A549 (cell line): ENCODE data around the gene IFIT1B.

Source experiments
- CTCF ChIP-seq: fragments of >200 bp; sonication (Bioruptor Twin); formaldehyde crosslinking; IDR thresholded peaks from 3 replicates; pipeline ENCODE4 v1.5.1; 2016
- EHF ChIP-seq: fragments of 250-450 bp; sonication (Bioruptor Pico); IDR thresholded peaks from 2 replicates; pipeline ENCODE4 v1.5.0; 2020; ENCODE audit warnings: mild to moderate bottlenecking
- FOSL2 ChIP-seq, 2 experiments: fragments of 450-650 bp in 1 of 2; fragments of >200 bp in 1 of 2; sonication (Bioruptor Twin) in 1 of 2; formaldehyde crosslinking; IDR thresholded peaks; 2 replicates each; pipeline versions ENCODE4 v1.5.0 to v1.6.1; 2016 to 2020; ENCODE audit warnings: mild to moderate bottlenecking in 1 of 2, moderate library complexity in 1 of 2
- NR3C1 ChIP-seq: fragments of >200 bp; sonication (Bioruptor Twin); formaldehyde crosslinking; IDR thresholded peaks from 3 replicates; pipeline ENCODE4 v1.6.1; 2017
- POLR2AphosphoS2 ChIP-seq: conservative IDR thresholded peaks from 2 replicates; pipeline ENCODE4 v1.6.1; 2012; ENCODE audit warnings: low read length, improper control_type of control experiment, inconsistent platforms

GRCh38 chr10:89346405-89347254 is 31.2 kb upstream of the IFIT1B start:
- no peak for TF ChIP-seq EHF (CRISPR knock-in tag)
- no peak for TF ChIP-seq FOSL2 (IDR thresholded peaks at IDR 0.05)
- no peak for TF ChIP-seq FOSL2 (CRISPR knock-in tag; IDR thresholded peaks at IDR 0.05)
- no peak for TF ChIP-seq POLR2AphosphoS2
- TF ChIP-seq CTCF, result no peak
- TF ChIP-seq NR3C1, result no peak
